ENCODE results near the gene GPHN.
"Not testable (repeated sequence)": the region's sequence is repeated elsewhere in the genome, so short reads cannot be mapped to it uniquely, and the experiment has no call there.

The GPHN gene

DNA sequence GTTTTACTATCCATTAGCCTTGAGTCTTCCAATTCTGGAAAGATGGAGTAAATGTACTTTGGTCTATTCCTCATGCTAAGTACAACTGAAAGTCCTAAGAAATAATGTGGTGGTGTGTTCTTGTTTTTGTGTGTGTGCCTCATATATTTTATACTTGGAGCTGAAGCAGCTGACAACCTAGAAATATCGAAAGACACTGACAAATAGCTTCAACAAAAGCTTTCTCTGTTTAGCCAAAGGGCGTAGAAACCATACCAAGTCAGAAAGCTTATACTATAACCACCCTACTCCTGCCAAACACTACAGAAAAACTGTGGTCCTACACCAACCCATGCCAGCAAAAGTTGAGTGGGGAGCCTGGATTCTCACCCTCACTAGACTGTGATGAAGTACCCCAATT is 188.4 kb downstream of the GPHN start:
- Histone ChIP-seq H3K9ac (no peak overlapping the region), H3K4me1 (no peaks in the 10 kb centered on the region), H3K27me3 (no peaks in the 10 kb centered on the region), H3K27ac (no peak overlapping the region), H3K4me2 (no peak overlapping the region), H3K36me3 (no peaks in the 10 kb centered on the region), H3K9me3 (replicated peaks in 1 of 11) (peaks cover 0 to 2% (median 0%) of the 10 kb centered on the region in 11 experiments; a peak in 4 of 22 replicates), H4K20me1 (no peaks in the 10 kb centered on the region), H3K4me3 (no peak overlapping the region)
- no peak for TF ChIP-seq Cebpa-rat (IDR thresholded peaks at IDR 0.05)

DNA sequence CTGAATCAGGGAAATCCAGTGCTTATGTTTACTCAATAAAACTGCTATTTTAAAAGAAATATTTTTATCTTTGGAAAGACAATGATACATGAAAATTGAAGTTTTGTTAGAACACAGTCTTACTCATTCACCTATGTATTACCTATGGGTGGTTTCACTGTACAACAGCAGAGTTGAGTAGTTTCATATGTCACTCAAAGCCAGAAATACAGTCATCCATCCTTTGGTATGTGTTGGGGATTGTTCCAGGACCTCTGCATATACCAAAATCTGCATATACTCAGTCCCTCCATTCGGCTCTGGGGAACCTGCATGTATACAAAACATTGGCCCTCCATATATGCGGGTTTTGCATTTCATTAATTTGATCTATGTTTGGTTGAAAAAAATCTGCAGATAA is 190.6 kb downstream of the GPHN start:
- Histone ChIP-seq H3K9ac (no peak overlapping the region), H3K9me3 (replicated peaks in 1 of 11) (peaks cover 0 to 10% (median 6%) of the 10 kb centered on the region in 11 experiments; a peak in 7 of 22 replicates), H3K4me2 (no peak overlapping the region), H4K20me1 (no peaks in the 10 kb centered on the region), H3K27me3 (no peaks in the 10 kb centered on the region), H3K36me3 (no peaks in the 10 kb centered on the region), H3K4me1 (no peaks in the 10 kb centered on the region; a peak in 1 of 20 replicates), H3K4me3 (no peak overlapping the region), H3K27ac (no peak overlapping the region)
- TF ChIP-seq Cebpa-rat (IDR thresholded peaks at IDR 0.05), result no peak

DNA sequence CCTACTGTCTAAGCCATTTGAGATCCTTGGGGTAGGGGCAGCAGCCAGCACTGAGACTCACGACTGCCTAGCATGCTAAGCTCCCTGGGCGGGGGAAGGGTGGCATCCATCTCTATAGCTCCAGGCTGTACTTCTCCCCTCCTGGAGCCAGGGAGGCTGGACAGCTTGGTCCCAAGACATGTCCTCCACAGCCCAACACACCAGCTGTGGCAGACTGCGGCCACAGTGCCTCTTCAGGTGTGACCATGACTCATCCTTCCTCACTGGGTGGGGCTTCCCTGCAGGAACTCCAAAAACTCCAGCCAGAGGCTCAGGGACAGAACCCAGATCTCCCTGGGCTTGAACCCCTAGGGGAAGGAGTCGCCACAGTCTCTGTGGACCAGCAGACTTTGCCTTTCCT is 193.9 kb downstream of the GPHN start:
- Histone ChIP-seq H3K4me1 (no peaks in the 10 kb centered on the region; a peak in 1 of 20 replicates), H3K9me3 (replicated peaks in 1 of 11) (peaks cover 9 to 21% (median 14%) of the 10 kb centered on the region in 11 experiments; a peak in 19 of 22 replicates), H4K20me1 (no peaks in the 10 kb centered on the region), H3K27me3 (no peaks in the 10 kb centered on the region), H3K4me3 (no peak overlapping the region), H3K36me3 (no peaks in the 10 kb centered on the region), H3K27ac (no peak overlapping the region), H3K4me2 (no peak overlapping the region), H3K9ac (no peak overlapping the region)
- TF ChIP-seq Cebpa-rat (IDR thresholded peaks at IDR 0.05), result no peak

DNA sequence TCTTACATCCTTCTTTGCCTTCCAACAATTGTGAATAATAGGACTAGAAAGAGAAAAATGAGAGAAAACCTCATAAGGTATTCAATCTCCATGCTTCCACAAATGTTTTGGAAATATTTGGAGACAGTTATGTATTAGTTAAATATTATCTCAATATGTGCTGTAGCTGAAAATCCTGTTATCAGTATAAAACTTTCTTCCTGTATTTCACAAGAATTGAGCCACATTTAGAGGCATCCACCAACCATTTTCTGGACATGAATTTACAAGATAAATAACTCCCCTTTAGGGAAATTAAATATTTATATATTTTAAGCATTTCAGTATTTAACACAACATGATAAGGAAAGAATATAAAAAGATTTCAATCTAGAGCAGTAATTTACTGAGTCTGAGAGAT is 200.3 kb downstream of the GPHN start:
- Histone ChIP-seq H3K27ac (no peak overlapping the region), H3K9me3 (replicated peaks in 1 of 11) (peaks cover 9 to 29% (median 19%) of the 10 kb centered on the region in 11 experiments; a peak in 21 of 22 replicates), H3K9ac (no peak overlapping the region), H3K4me3 (no peak overlapping the region), H3K4me2 (no peak overlapping the region), H3K36me3 (no peaks in the 10 kb centered on the region), H3K4me1 (no peaks in the 10 kb centered on the region), H4K20me1 (no peaks in the 10 kb centered on the region), H3K27me3 (no peaks in the 10 kb centered on the region)
- no peak for TF ChIP-seq Cebpa-rat (IDR thresholded peaks at IDR 0.05)

DNA sequence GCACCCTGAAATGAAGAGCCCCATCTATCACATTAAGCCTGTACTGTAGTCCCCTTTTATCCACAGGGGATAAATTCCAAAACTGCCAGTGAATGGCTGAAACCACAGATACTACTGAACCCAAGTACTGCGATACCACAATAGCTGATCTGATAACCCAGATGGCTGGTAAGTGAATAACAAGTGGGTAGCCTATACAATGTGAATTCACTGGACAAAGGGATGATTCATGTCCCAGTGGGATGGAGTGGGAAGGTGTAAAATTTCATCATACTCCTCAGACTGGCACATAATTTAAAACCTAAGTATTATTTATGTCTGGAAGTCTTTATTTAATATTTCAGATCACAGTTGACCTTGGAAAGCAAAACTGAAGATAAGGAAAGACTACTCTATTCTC is 201.3 kb downstream of the GPHN start:
- no peaks in the 10 kb centered on the region for H3K36me3 ChIP-seq
- no peak overlapping the region for H3K4me3 ChIP-seq
- no peak overlapping the region for H3K4me2 ChIP-seq
- TF ChIP-seq Cebpa-rat (IDR thresholded peaks at IDR 0.05), result no peak
- no peak overlapping the region for H3K27ac ChIP-seq
- H3K4me1 ChIP-seq, result no peaks in the 10 kb centered on the region
- H3K9me3 ChIP-seq (replicated peaks in 1 of 11), result peaks cover 15 to 36% (median 26%) of the 10 kb centered on the region in 11 experiments; a peak in 21 of 22 replicates
- no peaks in the 10 kb centered on the region for H4K20me1 ChIP-seq
- H3K9ac ChIP-seq, result no peak overlapping the region
- no peaks in the 10 kb centered on the region for H3K27me3 ChIP-seq

DNA sequence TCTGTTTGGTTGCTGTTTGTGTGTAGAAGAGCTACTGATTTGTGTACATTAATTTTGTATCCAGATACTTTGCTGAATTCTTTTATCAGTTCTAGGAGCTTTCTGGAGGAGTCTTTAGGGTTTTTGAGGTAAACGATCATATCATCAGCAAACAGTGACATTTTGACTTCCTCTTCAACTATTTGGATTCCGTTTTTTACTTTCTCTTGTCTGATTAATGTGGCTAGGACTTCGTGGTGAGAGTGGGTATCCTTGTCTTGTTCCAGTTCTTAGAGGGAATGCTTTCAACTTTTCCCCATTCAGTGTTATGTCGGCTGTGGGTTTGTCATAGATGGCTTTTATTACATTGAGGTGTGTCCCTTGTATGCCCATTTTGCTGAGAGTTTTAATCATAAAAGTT is 206.3 kb downstream of the GPHN start:
- H3K9me3 ChIP-seq (replicated peaks in 1 of 11), result peaks cover 16 to 42% (median 34%) of the 10 kb centered on the region in 11 experiments
- not testable (repeated sequence) for H3K27me3 ChIP-seq, H3K9ac ChIP-seq, H3K36me3 ChIP-seq, H4K20me1 ChIP-seq, H3K4me2 ChIP-seq, H3K27ac ChIP-seq, H3K4me3 ChIP-seq, H3K4me1 ChIP-seq

DNA sequence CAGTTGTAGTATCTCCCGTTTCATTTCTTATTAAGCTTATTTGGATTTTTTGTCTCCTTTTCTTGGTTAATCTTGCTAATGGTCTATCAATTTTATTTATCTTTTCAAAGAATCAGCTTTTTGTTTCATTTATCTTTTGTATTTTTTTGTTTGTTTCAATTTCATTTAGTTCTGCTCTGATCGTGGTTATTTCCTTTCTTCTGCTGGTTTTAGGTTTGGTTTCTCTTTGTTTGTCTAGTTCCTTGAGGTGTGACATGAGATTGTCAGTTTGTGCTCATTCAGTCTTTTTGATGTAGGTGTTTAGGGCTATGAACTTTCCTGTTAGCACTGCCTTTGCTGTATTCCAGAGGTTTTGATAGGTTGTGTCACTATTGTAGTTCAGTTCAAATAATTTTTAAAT is 207.4 kb downstream of the GPHN start:
- H3K27ac ChIP-seq, H3K4me2 ChIP-seq: not testable (repeated sequence)

DNA sequence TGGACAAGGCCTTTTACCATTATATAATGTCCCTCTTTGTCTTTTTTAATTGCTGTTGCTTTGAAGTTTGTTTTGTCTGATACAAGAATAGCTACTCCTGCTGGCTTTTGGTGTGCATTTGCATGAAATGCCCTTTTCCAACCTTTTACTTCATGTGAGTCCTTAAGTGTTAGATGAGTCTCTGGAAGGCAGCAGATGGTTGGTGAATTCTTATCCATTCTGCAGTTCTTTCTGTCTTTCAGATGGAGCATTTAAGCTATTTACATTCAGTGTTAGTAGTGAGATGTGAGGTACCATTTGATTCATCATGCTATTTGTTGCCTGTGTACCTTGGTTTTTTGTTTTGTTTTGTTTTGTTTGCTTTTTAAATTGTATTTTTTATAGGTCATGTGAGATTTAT is 208.3 kb downstream of the GPHN start:
- peaks cover 16 to 42% (median 34%) of the 10 kb centered on the region in 11 experiments for H3K9me3 ChIP-seq (replicated peaks in 1 of 11)
- no peaks in the 10 kb centered on the region for H3K27me3 ChIP-seq
- H3K4me3 ChIP-seq, result no peak overlapping the region
- H4K20me1 ChIP-seq, result no peaks in the 10 kb centered on the region
- H3K4me1 ChIP-seq, result no peaks in the 10 kb centered on the region
- no peak overlapping the region for H3K9ac ChIP-seq
- no peak overlapping the region for H3K4me2 ChIP-seq
- no peak overlapping the region for H3K27ac ChIP-seq
- TF ChIP-seq Cebpa-rat (IDR thresholded peaks at IDR 0.05), result no peak
- no peaks in the 10 kb centered on the region for H3K36me3 ChIP-seq

More for the DNA sequence above, 207.4 kb downstream of the GPHN start:
- H3K9ac ChIP-seq, H3K4me3 ChIP-seq, H3K4me1 ChIP-seq, H3K27me3 ChIP-seq, H4K20me1 ChIP-seq, H3K36me3 ChIP-seq: not testable (repeated sequence)
- H3K9me3 ChIP-seq (replicated peaks in 1 of 11), result peaks cover 16 to 42% (median 34%) of the 10 kb centered on the region in 11 experiments

DNA sequence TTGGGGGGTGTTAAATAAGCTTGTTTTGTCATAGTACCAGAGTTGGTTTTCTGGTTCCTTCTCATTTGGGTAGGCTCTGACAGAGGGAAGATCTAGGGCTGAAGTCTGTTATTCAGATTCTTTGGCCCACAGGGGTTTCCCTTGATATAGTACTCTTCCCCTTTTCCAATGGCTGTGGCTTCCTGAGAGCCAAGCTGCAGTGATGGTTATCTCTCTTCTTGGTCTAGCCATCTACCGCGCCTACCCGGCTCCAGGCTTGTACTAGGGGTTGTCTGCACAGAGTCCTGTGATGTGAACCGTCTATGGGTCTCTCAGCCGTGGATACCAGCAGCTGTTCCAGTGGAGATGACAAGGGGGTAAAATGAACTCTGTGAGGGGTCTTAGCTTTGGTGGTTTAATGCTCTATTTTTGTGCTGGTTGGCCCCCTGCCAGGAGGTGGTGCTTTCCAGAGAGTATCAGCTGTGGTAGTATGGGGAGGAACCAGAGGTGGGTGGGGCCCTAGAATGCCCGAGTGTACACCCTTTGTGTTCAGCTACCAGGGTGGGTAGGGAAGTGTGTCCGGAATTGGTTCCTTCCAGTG is 209.7 kb downstream of the GPHN start:
- no peak overlapping the region for H3K27ac ChIP-seq
- no peaks in the 10 kb centered on the region for H4K20me1 ChIP-seq
- no peaks in the 10 kb centered on the region for H3K4me1 ChIP-seq
- no peak overlapping the region for H3K4me3 ChIP-seq
- H3K9me3 ChIP-seq (replicated peaks in 1 of 11), result peaks cover 15 to 38% (median 31%) of the 10 kb centered on the region in 11 experiments
- no peak overlapping the region for H3K9ac ChIP-seq
- TF ChIP-seq Cebpa-rat (IDR thresholded peaks at IDR 0.05), result no peak
- H3K27me3 ChIP-seq, result no peaks in the 10 kb centered on the region
- no peak overlapping the region for H3K4me2 ChIP-seq
- H3K36me3 ChIP-seq, result no peaks in the 10 kb centered on the region

DNA sequence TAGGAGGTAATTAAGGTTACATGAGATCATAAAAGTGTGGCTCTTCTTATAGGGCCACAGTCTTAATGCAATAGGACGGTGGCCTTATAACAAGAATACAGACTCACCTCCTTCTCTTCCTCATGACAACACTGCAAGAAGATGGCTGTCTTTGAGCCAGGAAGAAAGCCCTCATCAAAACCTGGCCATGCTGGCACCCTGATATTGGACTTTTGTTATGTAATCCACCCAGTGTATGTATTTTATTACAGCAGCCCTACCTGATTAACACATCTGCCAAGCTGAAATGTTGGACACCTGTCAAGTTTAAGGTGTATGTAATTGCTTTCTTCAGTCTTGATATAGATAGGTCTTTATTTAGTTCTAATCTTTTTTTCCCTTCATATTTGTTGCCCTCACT is 217.0 kb downstream of the GPHN start:
- Histone ChIP-seq H3K4me1 (no peaks in the 10 kb centered on the region), H4K20me1 (no peaks in the 10 kb centered on the region), H3K9me3 (replicated peaks in 1 of 11) (peaks cover 26 to 36% (median 33%) of the 10 kb centered on the region in 11 experiments), H3K4me2 (no peak overlapping the region), H3K27me3 (no peaks in the 10 kb centered on the region), H3K4me3 (no peak overlapping the region), H3K9ac (no peak overlapping the region), H3K36me3 (no peaks in the 10 kb centered on the region), H3K27ac (no peak overlapping the region)
- TF ChIP-seq Cebpa-rat (IDR thresholded peaks at IDR 0.05), result no peak

DNA sequence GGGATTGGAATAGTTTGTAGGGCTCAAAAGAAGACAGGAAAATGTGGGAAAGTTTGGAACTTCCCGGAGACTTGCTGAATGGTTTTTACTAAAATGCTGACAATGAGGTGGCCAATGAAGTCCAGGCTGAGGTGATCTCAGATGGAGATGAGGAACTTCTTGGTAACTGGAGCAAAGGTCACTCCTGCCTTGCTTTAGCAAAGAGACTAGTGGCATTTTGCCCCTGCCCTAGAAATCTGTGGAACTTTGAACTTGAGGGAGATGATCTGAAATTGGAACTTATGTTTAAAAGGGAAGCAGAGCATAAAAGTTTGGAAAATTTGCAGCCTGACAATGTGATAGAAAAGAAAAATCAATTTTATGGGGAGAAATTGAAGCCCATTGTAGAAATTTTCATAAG is 223.4 kb downstream of the GPHN start:
- H3K4me2 ChIP-seq, H4K20me1 ChIP-seq, H3K4me3 ChIP-seq, H3K27ac ChIP-seq, H3K27me3 ChIP-seq, H3K4me1 ChIP-seq, H3K9ac ChIP-seq: not testable (repeated sequence)
- Histone ChIP-seq H3K36me3 (peaks cover 0 to 14% (median 0%) of the 10 kb centered on the region in 11 experiments; a peak in 4 of 22 replicates), H3K9me3 (replicated peaks in 1 of 11) (peaks cover 50 to 69% (median 60%) of the 10 kb centered on the region in 11 experiments)
